ENCODE measurements around the gene FBXW8. TPM values are rescaled to one million over a fixed set of nuclear protein-coding genes. Genes with fewer than 3 reads are reported as not detected.

The FBXW8 gene
- total and polyA plus RNA-seq, 2 experiments from 2014 or later, result 17.0 to 20.6 TPM

DNA sequence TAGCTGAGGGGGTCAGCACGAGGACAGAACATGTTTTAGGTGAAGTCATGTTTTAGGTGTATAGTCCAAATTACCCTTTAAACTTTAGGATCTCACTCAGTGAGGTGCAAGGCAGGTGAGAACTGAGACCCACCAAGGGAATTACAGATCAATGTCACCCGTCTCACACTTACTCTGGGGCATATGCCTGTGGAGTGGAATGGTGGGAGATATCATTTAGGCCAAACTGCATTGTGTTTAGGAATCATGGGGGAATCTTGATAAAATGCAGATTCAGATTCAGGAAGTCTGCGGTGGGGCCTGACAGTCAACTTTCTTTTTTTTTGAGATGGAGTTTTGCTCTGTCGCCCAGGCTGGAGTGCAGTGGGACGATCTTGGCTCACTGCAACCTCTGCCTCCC, 17.8 kb downstream of the FBXW8 start:
- Histone ChIP-seq H3K4me2 (no peak overlapping the region), H3K36me3 (replicated peaks; ENCODE audit: insufficient read depth, low read depth) (no peaks in the 10 kb centered on the region), H3K4me3 (no peak overlapping the region), H3K27ac (no peak overlapping the region), H3K79me2 (peaks cover 75% of the 10 kb centered on the region), H2AFZ (no peak overlapping the region), H4K20me1 (ENCODE audit: insufficient read depth, poor library complexity, severe bottlenecking) (peaks cover 15% of the 10 kb centered on the region), H3K27me3 (no peaks in the 10 kb centered on the region), H3K9me2 (replicated peaks; ENCODE audit: insufficient read depth) (no peaks in the 10 kb centered on the region), H3K9me3 (ENCODE audit: low read depth) (no peaks in the 10 kb centered on the region), H3K4me1 (ENCODE audit: insufficient read depth) (peaks cover 8% of the 10 kb centered on the region)
- WGBS (ENCODE audit: low lambda C conversion rate, missing lambda C conversion rate), result 95% methylated on average over 5 of the region's 5 CpGs
- TF ChIP-seq EZH2 (IDR thresholded peaks at IDR 0.05; ENCODE audit: borderline replicate concordance), result no peak
- TF ChIP-seq, protein P1, sequence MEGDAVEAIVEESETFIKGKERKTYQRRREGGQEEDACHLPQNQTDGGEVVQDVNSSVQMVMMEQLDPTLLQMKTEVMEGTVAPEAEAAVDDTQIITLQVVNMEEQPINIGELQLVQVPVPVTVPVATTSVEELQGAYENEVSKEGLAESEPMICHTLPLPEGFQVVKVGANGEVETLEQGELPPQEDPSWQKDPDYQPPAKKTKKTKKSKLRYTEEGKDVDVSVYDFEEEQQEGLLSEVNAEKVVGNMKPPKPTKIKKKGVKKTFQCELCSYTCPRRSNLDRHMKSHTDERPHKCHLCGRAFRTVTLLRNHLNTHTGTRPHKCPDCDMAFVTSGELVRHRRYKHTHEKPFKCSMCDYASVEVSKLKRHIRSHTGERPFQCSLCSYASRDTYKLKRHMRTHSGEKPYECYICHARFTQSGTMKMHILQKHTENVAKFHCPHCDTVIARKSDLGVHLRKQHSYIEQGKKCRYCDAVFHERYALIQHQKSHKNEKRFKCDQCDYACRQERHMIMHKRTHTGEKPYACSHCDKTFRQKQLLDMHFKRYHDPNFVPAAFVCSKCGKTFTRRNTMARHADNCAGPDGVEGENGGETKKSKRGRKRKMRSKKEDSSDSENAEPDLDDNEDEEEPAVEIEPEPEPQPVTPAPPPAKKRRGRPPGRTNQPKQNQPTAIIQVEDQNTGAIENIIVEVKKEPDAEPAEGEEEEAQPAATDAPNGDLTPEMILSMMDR (IDR thresholded peaks at IDR 0.05; ENCODE audit: poor library complexity), result no peak
- no peak for DNase-seq (ENCODE audit: low spot score)

DNA sequence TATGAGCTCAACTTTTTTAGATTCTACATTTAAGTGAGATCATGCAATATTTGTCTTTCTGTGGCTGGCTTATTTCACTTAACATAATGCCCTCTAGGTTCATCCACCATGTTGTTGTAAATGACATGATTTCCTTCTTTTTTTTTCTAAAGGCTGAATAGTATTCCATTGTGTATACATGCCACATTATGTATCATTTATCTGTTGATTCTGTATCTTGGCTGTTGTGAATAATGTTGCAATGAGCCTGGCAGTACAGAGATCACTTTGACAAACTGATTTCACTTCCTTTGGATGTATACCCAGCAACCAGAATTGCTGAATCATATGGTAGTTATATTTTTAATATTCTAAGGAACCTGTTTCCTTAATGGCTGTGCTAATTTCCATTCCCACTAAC, 19.1 kb downstream of the FBXW8 start:
- H3K79me2 ChIP-seq, result peaks cover 74% of the 10 kb centered on the region

DNA sequence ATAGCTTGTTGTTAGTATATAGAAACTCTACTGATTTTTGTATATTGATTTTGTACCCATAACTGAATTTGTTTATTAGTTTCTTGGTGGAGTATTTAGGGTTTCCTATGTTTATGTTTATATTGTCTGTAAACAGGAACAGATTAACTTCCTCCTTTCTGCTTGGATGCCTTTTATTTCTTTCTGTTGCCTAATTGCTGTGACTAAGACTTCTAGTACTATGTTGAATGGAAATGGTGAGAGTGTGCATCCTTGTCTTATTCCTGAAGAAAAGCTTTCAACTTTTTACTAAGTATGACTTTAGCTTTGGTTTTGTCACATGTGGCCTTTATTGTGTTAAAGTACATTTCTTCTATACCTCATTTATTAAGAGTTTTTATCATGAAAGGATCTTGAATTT, 20.9 kb downstream of the FBXW8 start:
- Histone ChIP-seq H2AFZ (no peak overlapping the region), H3K4me1 (ENCODE audit: insufficient read depth) (peaks cover 14% of the 10 kb centered on the region), H3K79me2 (peaks cover 70% of the 10 kb centered on the region), H3K36me3 (replicated peaks; ENCODE audit: insufficient read depth, low read depth) (no peaks in the 10 kb centered on the region), H4K20me1 (ENCODE audit: insufficient read depth, poor library complexity, severe bottlenecking) (peaks cover 12% of the 10 kb centered on the region), H3K9me2 (replicated peaks; ENCODE audit: insufficient read depth) (no peaks in the 10 kb centered on the region), H3K27me3 (no peaks in the 10 kb centered on the region), H3K27ac (no peak overlapping the region), H3K4me3 (no peak overlapping the region), H3K9me3 (ENCODE audit: low read depth) (no peaks in the 10 kb centered on the region), H3K4me2 (no peak overlapping the region)
- DNase-seq (ENCODE audit: low spot score), result no peak
- TF ChIP-seq, protein P1 (IDR thresholded peaks at IDR 0.05; ENCODE audit: poor library complexity), result no peak
- TF ChIP-seq EZH2phosphoT487 (IDR thresholded peaks at IDR 0.05; ENCODE audit: low read depth, severe bottlenecking, unreplicated experiment), result no peak
- no peak for TF ChIP-seq EZH2 (IDR thresholded peaks at IDR 0.05; ENCODE audit: borderline replicate concordance)

More for the DNA sequence above, 19.1 kb downstream of the FBXW8 start:
- Histone ChIP-seq H3K4me1 (ENCODE audit: insufficient read depth) (peaks cover 14% of the 10 kb centered on the region), H3K9me2 (replicated peaks; ENCODE audit: insufficient read depth) (no peaks in the 10 kb centered on the region), H3K27ac (no peak overlapping the region), H3K9me3 (ENCODE audit: low read depth) (no peaks in the 10 kb centered on the region), H3K4me3 (no peak overlapping the region), H4K20me1 (ENCODE audit: insufficient read depth, poor library complexity, severe bottlenecking) (peaks cover 17% of the 10 kb centered on the region), H3K36me3 (replicated peaks; ENCODE audit: insufficient read depth, low read depth) (no peaks in the 10 kb centered on the region), H3K4me2 (no peak overlapping the region), H3K27me3 (no peaks in the 10 kb centered on the region), H2AFZ (no peak overlapping the region)
- TF ChIP-seq, protein P1 (IDR thresholded peaks at IDR 0.05; ENCODE audit: poor library complexity), result no peak
- TF ChIP-seq EZH2 (IDR thresholded peaks at IDR 0.05; ENCODE audit: borderline replicate concordance) (no peak), EZH2phosphoT487 (IDR thresholded peaks at IDR 0.05; ENCODE audit: low read depth, severe bottlenecking, unreplicated experiment) (no peak)
- no peak for DNase-seq (ENCODE audit: low spot score)

DNA sequence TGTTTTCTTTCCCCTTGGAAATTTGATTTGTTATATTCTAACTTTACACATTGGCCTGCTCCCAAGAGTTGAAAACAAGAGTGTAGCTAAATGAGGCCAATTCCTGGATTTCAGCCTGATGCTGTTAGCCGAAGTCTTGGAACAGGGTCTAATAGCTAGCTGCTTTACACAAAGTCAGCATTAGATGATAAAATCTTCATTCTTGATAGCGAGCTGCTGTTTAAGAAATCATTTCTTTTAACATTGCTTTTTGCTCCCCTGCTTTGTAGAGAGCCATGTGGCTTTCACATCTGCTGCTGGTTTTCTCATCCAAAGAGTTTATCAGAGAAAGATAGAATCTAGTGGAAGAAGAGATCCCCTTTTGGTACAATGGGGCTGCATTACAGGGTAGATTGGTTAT, 22.3 kb downstream of the FBXW8 start:
- Histone ChIP-seq H3K79me2 (peaks cover 60% of the 10 kb centered on the region), H3K4me2 (no peak overlapping the region)

More for the DNA sequence above, 22.3 kb downstream of the FBXW8 start:
- Histone ChIP-seq H3K4me3 (no peak overlapping the region), H3K9me3 (ENCODE audit: low read depth) (no peaks in the 10 kb centered on the region), H3K4me1 (ENCODE audit: insufficient read depth) (peaks cover 7% of the 10 kb centered on the region), H3K36me3 (replicated peaks; ENCODE audit: insufficient read depth, low read depth) (no peaks in the 10 kb centered on the region), H3K27me3 (no peaks in the 10 kb centered on the region), H3K9me2 (replicated peaks; ENCODE audit: insufficient read depth) (no peaks in the 10 kb centered on the region), H4K20me1 (ENCODE audit: insufficient read depth, poor library complexity, severe bottlenecking) (peaks cover 8% of the 10 kb centered on the region), H3K27ac (peak overlapping the region; percentile 9), H2AFZ (no peak overlapping the region)
- TF ChIP-seq EZH2 (IDR thresholded peaks at IDR 0.05; ENCODE audit: borderline replicate concordance) (no peak), EZH2phosphoT487 (IDR thresholded peaks at IDR 0.05; ENCODE audit: low read depth, severe bottlenecking, unreplicated experiment) (no peak)
- TF ChIP-seq, protein P1 (IDR thresholded peaks at IDR 0.05; ENCODE audit: poor library complexity), result no peak
- DNase-seq (ENCODE audit: low spot score), result no peak
- WGBS (ENCODE audit: low lambda C conversion rate, missing lambda C conversion rate), result 65% methylated on average over 2 of the region's 2 CpGs
